Activated T-cell treated with anti-CD3 and anti-CD28 coated beads, Interleukin-2, amount 50 U/mL, for 4 hours (primary cell): ENCODE results near the gene PACSIN1. TPM values are rescaled to one million over a fixed set of nuclear protein-coding genes. Genes with fewer than 3 reads are reported as not detected.

ENCODE experiments used
- ATAC-seq, 2 donors: fragments of 200-7000 bp; cut with Tn5 transposase; one replicate each; pipeline ENCODE4 v1.10.0; 2021
- DNase-seq: peaks from one replicate; pipeline ENCODE4 v3.0.0-alpha.2; 2020
- H3K27me3 Mint-ChIP-seq: one replicate; pipeline ENCODE4 v1.8.0; 2021; ENCODE audit warnings: low read depth, mixed read lengths
- H3K36me3 Mint-ChIP-seq: one replicate; pipeline ENCODE4 v1.8.0; 2022; ENCODE audit warnings: mixed read lengths; ENCODE audit not compliant: insufficient read depth
- H3K4me1 Mint-ChIP-seq: one replicate; pipeline ENCODE4 v1.8.0; 2021; ENCODE audit warnings: low read depth, mixed read lengths
- H3K4me3 Mint-ChIP-seq: one replicate; pipeline ENCODE4 v1.8.0; 2021; ENCODE audit warnings: mild to moderate bottlenecking, moderate library complexity, mixed read lengths
- H3K9me3 Mint-ChIP-seq: one replicate; pipeline ENCODE4 v1.8.0; 2021; ENCODE audit warnings: mixed read lengths
- total RNA-seq, 3 donors: library from RNA; stranded (reverse); gene quantifications; one replicate each; pipeline ENCODE4 v1.2.1, GENCODE V29; 2021

PACSIN1 gene
- total RNA-seq, 3 donors from 2014 or later, result 0.05 TPM; not detected in 2

GRCh38 chr6:34510299-34510698 is 44.4 kb downstream of the PACSIN1 start:
- Mint-ChIP-seq H3K27me3 (peaks cover 6% of the 10 kb centered on the region), H3K4me3 (no peak overlapping the region), H3K9me3 (peaks cover 5% of the 10 kb centered on the region), H3K4me1 (no peaks in the 10 kb centered on the region), H3K36me3 (no peaks in the 10 kb centered on the region)
- ATAC-seq (no peak), DNase-seq (no peak)

DNA sequence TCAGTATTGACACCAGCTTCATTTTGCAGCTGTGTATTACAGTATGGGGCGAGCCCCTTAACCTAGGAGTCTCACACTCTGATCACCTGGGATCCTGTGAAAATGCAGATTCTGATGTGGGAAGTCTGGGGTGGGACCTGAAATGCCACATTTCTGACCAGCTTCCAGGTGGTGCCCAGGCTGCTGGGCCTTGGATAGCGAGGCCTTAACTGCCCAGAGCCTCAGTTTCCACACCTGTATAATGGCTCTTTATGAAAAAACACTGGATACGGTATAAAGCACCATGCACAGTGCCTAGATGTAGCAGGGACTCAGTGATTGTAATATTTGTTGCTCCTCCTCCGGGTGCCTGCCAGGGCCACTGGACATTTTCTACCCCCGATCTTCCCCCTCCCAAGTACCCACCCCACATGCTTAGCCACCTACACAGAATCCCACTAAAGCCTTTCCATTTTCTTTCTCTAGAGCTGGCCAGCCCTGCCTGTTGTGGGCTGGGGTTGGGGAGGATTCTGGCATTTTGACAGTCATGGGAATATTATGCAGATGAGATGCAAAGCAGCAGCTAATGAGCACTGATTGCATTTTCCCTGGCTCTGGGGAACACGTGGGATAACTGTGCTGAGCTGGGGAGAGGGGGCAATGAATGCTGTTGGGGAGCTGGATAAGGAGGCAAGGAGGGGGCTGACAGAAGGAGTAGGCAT is 45.5 kb downstream of the PACSIN1 start:
- H3K27me3 Mint-ChIP-seq, result peaks cover 9% of the 10 kb centered on the region
- H3K4me3 Mint-ChIP-seq, result no peak overlapping the region
- ATAC-seq (no peak), DNase-seq (no peak)
- H3K4me1 Mint-ChIP-seq, result no peaks in the 10 kb centered on the region
- H3K36me3 Mint-ChIP-seq, result no peaks in the 10 kb centered on the region
- peaks cover 5% of the 10 kb centered on the region for H3K9me3 Mint-ChIP-seq

DNA sequence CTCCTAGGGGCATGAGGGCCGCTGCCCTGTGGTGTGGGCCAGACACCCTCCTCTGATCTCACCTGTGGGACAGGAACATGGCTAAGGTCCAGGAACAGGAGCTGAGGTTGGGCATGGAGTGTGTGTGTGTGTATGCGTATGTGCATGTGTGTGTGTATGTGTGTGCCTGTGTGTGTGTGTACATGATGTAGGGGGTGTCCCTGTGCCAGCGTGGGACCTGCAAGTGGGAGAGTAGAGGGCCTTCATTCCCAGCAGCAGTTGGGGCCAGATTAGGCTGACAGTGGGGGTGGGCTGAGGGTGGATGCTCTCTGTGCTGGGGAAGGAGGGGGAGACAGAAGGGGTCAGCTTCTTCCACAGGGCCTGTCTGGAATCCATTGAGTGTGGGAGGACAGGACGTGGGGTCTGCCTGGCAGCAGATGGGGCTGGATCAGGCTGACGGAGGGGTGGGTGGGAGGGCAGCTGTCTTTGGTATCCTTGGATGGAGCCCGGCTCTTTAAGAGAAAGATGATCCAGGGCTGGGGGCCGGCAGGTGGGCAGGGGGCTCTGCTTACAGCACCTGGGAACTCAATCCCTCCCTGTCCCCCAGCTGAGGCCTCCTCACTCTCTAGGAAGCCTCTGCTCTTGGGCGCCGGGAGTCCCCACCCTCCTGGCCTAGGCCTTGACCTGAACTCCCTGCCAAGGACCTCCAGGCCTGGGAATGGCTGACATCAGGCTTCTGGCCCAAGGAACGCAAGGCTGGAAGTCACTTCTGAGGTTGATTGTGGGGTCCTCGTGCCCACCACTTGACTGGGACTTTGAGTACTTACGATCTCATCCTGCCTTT is 46.2 kb downstream of the PACSIN1 start:
- H3K9me3 Mint-ChIP-seq, result peaks cover 5% of the 10 kb centered on the region
- H3K4me1 Mint-ChIP-seq, result no peaks in the 10 kb centered on the region
- H3K27me3 Mint-ChIP-seq, result peaks cover 12% of the 10 kb centered on the region
- ATAC-seq (no peak), DNase-seq (no peak)
- H3K4me3 Mint-ChIP-seq, result no peak overlapping the region
- H3K36me3 Mint-ChIP-seq, result no peaks in the 10 kb centered on the region

DNA sequence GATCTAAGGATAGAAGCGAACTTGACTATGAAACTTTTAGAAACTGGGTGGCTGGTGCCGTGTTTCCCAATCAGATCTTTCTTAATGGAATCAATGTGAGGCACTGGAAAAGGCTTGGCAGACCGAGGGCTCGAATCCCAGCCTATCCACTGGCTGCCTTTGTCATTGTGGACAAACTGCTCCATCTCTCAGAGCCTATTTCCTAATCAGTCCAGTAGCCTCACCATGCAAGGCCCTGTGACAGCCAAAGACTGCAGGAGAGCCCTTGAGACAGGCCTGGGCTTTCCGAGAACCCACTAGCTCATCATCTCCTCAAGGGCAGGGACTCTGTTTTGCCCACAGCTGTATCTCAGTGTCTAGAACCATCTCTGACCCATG is 46.9 kb downstream of the PACSIN1 start:
- DNase-seq (no peak), ATAC-seq (no peak)
- no peaks in the 10 kb centered on the region for H3K4me1 Mint-ChIP-seq
- no peaks in the 10 kb centered on the region for H3K36me3 Mint-ChIP-seq
- peaks cover 13% of the 10 kb centered on the region for H3K27me3 Mint-ChIP-seq
- H3K4me3 Mint-ChIP-seq, result no peak overlapping the region
- peaks cover 5% of the 10 kb centered on the region for H3K9me3 Mint-ChIP-seq

- H3K27me3 Mint-ChIP-seq, result peaks cover 13% of the 10 kb centered on the region
- peaks cover 5% of the 10 kb centered on the region for H3K9me3 Mint-ChIP-seq
- ATAC-seq, result no peak
- H3K36me3 Mint-ChIP-seq, result no peaks in the 10 kb centered on the region
- H3K4me3 Mint-ChIP-seq, result no peak overlapping the region
- no peaks in the 10 kb centered on the region for H3K4me1 Mint-ChIP-seq
- DNase-seq, result no peak
Observed at GRCh38 chr6:34513646-34514045, 47.8 kb downstream of the PACSIN1 start.

- H3K4me3 Mint-ChIP-seq, result no peak overlapping the region
- H3K4me1 Mint-ChIP-seq, result no peaks in the 10 kb centered on the region
- no peaks in the 10 kb centered on the region for H3K36me3 Mint-ChIP-seq
- ATAC-seq, result no peak
- peaks cover 13% of the 10 kb centered on the region for H3K27me3 Mint-ChIP-seq
- no peak for DNase-seq
- H3K9me3 Mint-ChIP-seq, result peaks cover 5% of the 10 kb centered on the region
Observed at GRCh38 chr6:34514112-34514511, 48.2 kb downstream of the PACSIN1 start.

- ATAC-seq (no peak), DNase-seq (no peak)
- Mint-ChIP-seq H3K4me1 (no peaks in the 10 kb centered on the region), H3K9me3 (peaks cover 5% of the 10 kb centered on the region), H3K4me3 (no peak overlapping the region), H3K36me3 (no peaks in the 10 kb centered on the region), H3K27me3 (peaks cover 13% of the 10 kb centered on the region)
Observed at GRCh38 chr6:34514593-34515472, 49.0 kb downstream of the PACSIN1 start.

GRCh38 chr6:34515473-34516387 is 49.9 kb downstream of the PACSIN1 start:
- DNase-seq, result no peak
- no peak overlapping the region for H3K4me3 Mint-ChIP-seq
- H3K9me3 Mint-ChIP-seq, result no peaks in the 10 kb centered on the region
- ATAC-seq, result no peak
- peaks cover 13% of the 10 kb centered on the region for H3K27me3 Mint-ChIP-seq
- no peaks in the 10 kb centered on the region for H3K36me3 Mint-ChIP-seq
- H3K4me1 Mint-ChIP-seq, result no peaks in the 10 kb centered on the region

- DNase-seq (no peak), ATAC-seq (no peak)
- peaks cover 13% of the 10 kb centered on the region for H3K27me3 Mint-ChIP-seq
- H3K4me3 Mint-ChIP-seq, result no peak overlapping the region
- no peaks in the 10 kb centered on the region for H3K9me3 Mint-ChIP-seq
- no peaks in the 10 kb centered on the region for H3K4me1 Mint-ChIP-seq
- no peaks in the 10 kb centered on the region for H3K36me3 Mint-ChIP-seq
Observed at GRCh38 chr6:34516391-34517324, 50.8 kb downstream of the PACSIN1 start.

- no peak overlapping the region for H3K4me3 Mint-ChIP-seq
- H3K27me3 Mint-ChIP-seq, result peaks cover 13% of the 10 kb centered on the region
Observed at GRCh38 chr6:34517461-34517881, 51.6 kb downstream of the PACSIN1 start.

DNA sequence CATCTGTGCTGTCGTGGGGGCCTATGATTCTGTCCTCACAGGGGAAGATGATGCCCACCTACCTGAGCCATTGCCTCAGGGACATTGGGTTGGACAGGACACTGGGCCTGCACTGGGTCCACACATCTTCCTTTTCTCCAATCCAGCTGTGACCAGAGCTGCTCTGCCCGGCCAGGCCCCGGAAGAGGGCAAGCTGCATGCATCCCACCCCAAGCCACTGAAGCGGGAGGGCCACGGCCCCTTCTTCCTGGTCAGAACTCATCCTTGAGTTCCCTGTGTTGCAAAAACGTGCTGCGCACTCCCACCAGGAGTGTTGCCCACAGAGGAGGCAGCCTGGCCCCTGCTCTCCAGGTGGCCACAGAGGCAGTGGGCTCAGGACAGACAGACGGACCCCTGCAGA is 52.1 kb downstream of the PACSIN1 start:
- H3K4me1 Mint-ChIP-seq, result no peaks in the 10 kb centered on the region
- peaks cover 13% of the 10 kb centered on the region for H3K27me3 Mint-ChIP-seq
- DNase-seq (no peak), ATAC-seq (no peak)
- H3K36me3 Mint-ChIP-seq, result no peaks in the 10 kb centered on the region
- H3K4me3 Mint-ChIP-seq, result no peak overlapping the region
- H3K9me3 Mint-ChIP-seq, result no peaks in the 10 kb centered on the region

More at GRCh38 chr6:34517461-34517881, 51.6 kb downstream of the PACSIN1 start:
- DNase-seq, result no peak
- no peak for ATAC-seq
- H3K36me3 Mint-ChIP-seq, result no peaks in the 10 kb centered on the region
- no peaks in the 10 kb centered on the region for H3K4me1 Mint-ChIP-seq
- H3K9me3 Mint-ChIP-seq, result no peaks in the 10 kb centered on the region

- no peaks in the 10 kb centered on the region for H3K36me3 Mint-ChIP-seq
- ATAC-seq (no peak), DNase-seq (no peak)
- H3K4me3 Mint-ChIP-seq, result no peak overlapping the region
- no peaks in the 10 kb centered on the region for H3K9me3 Mint-ChIP-seq
- peaks cover 13% of the 10 kb centered on the region for H3K27me3 Mint-ChIP-seq
- no peaks in the 10 kb centered on the region for H3K4me1 Mint-ChIP-seq
Observed at GRCh38 chr6:34518669-34519365, 52.9 kb downstream of the PACSIN1 start.
